Brain microvascular endothelial cell (primary cell): ENCODE measurements around the gene TMBIM1.
"Not testable (repeated sequence)": the region's sequence is repeated elsewhere in the genome, so short reads cannot be mapped to it uniquely, and the experiment has no call there.

Experiments used
- DNase-seq: peaks from one replicate; pipeline ENCODE4 v3.0.0-alpha.2; 2020
- H3K27ac ChIP-seq: fragments of 250-450 bp; sonication (Bioruptor Pico); 2 replicates; pipeline ENCODE4 v1.5.1; 2020; ENCODE audit warnings: mild to moderate bottlenecking, moderate library complexity
- H3K27me3 ChIP-seq: fragments of 250-450 bp; sonication (Bioruptor Pico); replicated peaks from 2 replicates; pipeline ENCODE4 v1.5.1; 2020; ENCODE audit warnings: mild to moderate bottlenecking
- H3K36me3 ChIP-seq: fragments of 250-450 bp; sonication (Bioruptor Pico); replicated peaks from 2 replicates; pipeline ENCODE4 v1.5.1; 2020; ENCODE audit warnings: mild to moderate bottlenecking
- H3K4me3 ChIP-seq: 2 replicates; pipeline ENCODE4 v1.5.1; 2011; ENCODE audit warnings: low read depth, mild to moderate bottlenecking, control low read depth, low read length, moderate library complexity
- CTCF ChIP-seq: IDR thresholded peaks from 2 replicates; pipeline ENCODE4 v1.5.1; 2011; ENCODE audit warnings: low read depth, mild to moderate bottlenecking, moderate library complexity, low read length, control low read depth, inconsistent platforms; ENCODE audit errors: missing control alignments
- in situ Hi-C: cut with HindIII; loops from 2 replicates; pipeline ENCODE4 v1.10.0; 2017; ENCODE audit warnings: low sequenced_read_pairs, low pct_ligation_motif_present

Gene TMBIM1

GRCh38 chr2:218313356-218313755 is 21.1 kb upstream of the TMBIM1 start:
- Histone ChIP-seq H3K27ac (no peak overlapping the region), H3K36me3 (no peaks in the 10 kb centered on the region), H3K4me3 (no peak overlapping the region), H3K27me3 (no peaks in the 10 kb centered on the region)
- TF ChIP-seq CTCF, result no peak
- DNase-seq, result no peak
- in situ Hi-C loops, result no loop called here

GRCh38 chr2:218312267-218312756 is 20.0 kb upstream of the TMBIM1 start:
- Histone ChIP-seq H3K27me3 (no peaks in the 10 kb centered on the region), H3K36me3 (no peaks in the 10 kb centered on the region), H3K4me3 (no peak overlapping the region), H3K27ac (no peak overlapping the region)
- no peak for TF ChIP-seq CTCF
- in situ Hi-C loops, result no loop called here
- no peak for DNase-seq

- H3K27me3 ChIP-seq, H3K36me3 ChIP-seq, H3K4me3 ChIP-seq, DNase-seq, in situ Hi-C loops, H3K27ac ChIP-seq: not testable (repeated sequence)
Observed at GRCh38 chr2:218311541-218312266, 19.4 kb upstream of the TMBIM1 start.

GRCh38 chr2:218310853-218311540 is 18.7 kb upstream of the TMBIM1 start:
- DNase-seq, result no peak
- Histone ChIP-seq H3K27ac (no peak overlapping the region), H3K36me3 (no peaks in the 10 kb centered on the region), H3K27me3 (no peaks in the 10 kb centered on the region), H3K4me3 (no peak overlapping the region)
- in situ Hi-C loops, result no loop called here
- no peak for TF ChIP-seq CTCF

GRCh38 chr2:218307415-218308090 is 15.2 kb upstream of the TMBIM1 start:
- in situ Hi-C loops, result no loop called here
- no peak for TF ChIP-seq CTCF
- no peak for DNase-seq
- H3K4me3 ChIP-seq, result no peak overlapping the region
- H3K27ac ChIP-seq, result no peak overlapping the region
- H3K27me3 ChIP-seq, result no peaks in the 10 kb centered on the region
- no peaks in the 10 kb centered on the region for H3K36me3 ChIP-seq
